Hepatocyte (in vitro differentiated cells): ENCODE results near the gene OAF. TPM values are rescaled to one million over a fixed set of nuclear protein-coding genes. Genes with fewer than 3 reads are reported as not detected.

Source experiments
- DNase-seq: peaks from one replicate; pipeline ENCODE4 v3.0.0-alpha.2; 2016; ENCODE audit warnings: low spot score
- H2AFZ ChIP-seq: fragments of 200-600 bp; sonication (generic); 2 replicates; pipeline ENCODE4 v1.6.0; 2016; ENCODE audit warnings: antibody characterized with exemption, mild to moderate bottlenecking
- H3K27ac ChIP-seq: fragments of 200-600 bp; sonication (generic); 2 replicates; pipeline ENCODE4 v1.5.1; 2016; ENCODE audit warnings: mild to moderate bottlenecking
- H3K27me3 ChIP-seq: fragments of 200-600 bp; sonication (generic); 2 replicates; pipeline ENCODE4 v1.6.1; 2016
- H3K36me3 ChIP-seq: fragments of 200-600 bp; sonication (generic); replicated peaks from 2 replicates; pipeline ENCODE4 v1.5.1; 2016; ENCODE audit warnings: low read depth; ENCODE audit not compliant: insufficient read depth
- H3K4me1 ChIP-seq: fragments of 200-600 bp; sonication (generic); 2 replicates; pipeline ENCODE4 v1.5.1; 2016; ENCODE audit warnings: mild to moderate bottlenecking, moderate library complexity; ENCODE audit not compliant: insufficient read depth
- H3K4me2 ChIP-seq: fragments of 200-600 bp; sonication (generic); 2 replicates; pipeline ENCODE4 v1.6.0; 2016
- H3K4me3 ChIP-seq: fragments of 200-600 bp; sonication (generic); 2 replicates; pipeline ENCODE4 v1.5.1; 2016; ENCODE audit warnings: mild to moderate bottlenecking
- H3K79me2 ChIP-seq: fragments of 200-600 bp; sonication (generic); 2 replicates; pipeline ENCODE4 v1.6.0; 2017; ENCODE audit warnings: mild to moderate bottlenecking
- H3K9me2 ChIP-seq: fragments of 200-600 bp; sonication (generic); replicated peaks from 2 replicates; pipeline ENCODE4 v1.6.0; 2017; ENCODE audit warnings: mild to moderate bottlenecking; ENCODE audit not compliant: insufficient read depth
- H3K9me3 ChIP-seq: fragments of 200-600 bp; sonication (generic); 2 replicates; pipeline ENCODE4 v1.5.1; 2016; ENCODE audit warnings: low read depth, mild to moderate bottlenecking
- H4K20me1 ChIP-seq: fragments of 200-600 bp; sonication (generic); 2 replicates; pipeline ENCODE4 v1.6.0; 2016; ENCODE audit warnings: mild to moderate bottlenecking; ENCODE audit not compliant: insufficient read depth, poor library complexity, severe bottlenecking
- CTCF ChIP-seq: fragments of 200-600 bp; sonication (generic); IDR thresholded peaks from 2 replicates; pipeline ENCODE4 v1.5.1; 2016; ENCODE audit warnings: antibody characterized with exemption, mild to moderate bottlenecking; ENCODE audit not compliant: poor library complexity
- EZH2 ChIP-seq: fragments of 200-600 bp; sonication (generic); IDR thresholded peaks from 2 replicates; pipeline ENCODE4 v1.6.1; 2016; ENCODE audit warnings: antibody characterized with exemption, mild to moderate bottlenecking, borderline replicate concordance
- EZH2phosphoT487 ChIP-seq: fragments of 200-600 bp; sonication (generic); IDR thresholded peaks from one replicate; pipeline ENCODE4 v1.6.1; 2018; ENCODE audit warnings: antibody characterized with exemption, mild to moderate bottlenecking, low read depth, moderate library complexity; ENCODE audit not compliant: unreplicated experiment, severe bottlenecking
- WGBS: methylation state at CpG from one replicate; pipeline ENCODE4 v1.1.6; 2016; ENCODE audit warnings: low lambda C conversion rate; ENCODE audit errors: missing lambda C conversion rate; 5-methylcytosine and 5-hydroxymethylcytosine counted together
- polyA plus RNA-seq: library from polyadenylated mRNA; unstranded; fragments of >200 nt; fragmentation: Nextera tagmentation; extraction: Ambion mirVana; gene quantifications from 2 replicates; pipeline ENCODE4 v1.2.1, GENCODE V29; 2016
- total RNA-seq: library from RNA; depleted of rRNA; stranded (reverse); fragments of >200 nt; gene quantifications from 2 replicates; pipeline ENCODE4 v1.2.3, GENCODE V29; 2014

OAF gene
- total and polyA plus RNA-seq, 2 experiments from 2014 or later = 63.9 to 102 TPM

GRCh38 chr11:120230433-120231071 lies 19.7 kb downstream of the OAF start:
- Histone ChIP-seq H3K27ac (no peak overlapping the region), H3K4me3 (no peak overlapping the region), H3K4me2 (no peak overlapping the region), H3K79me2 (no peaks in the 10 kb centered on the region), H3K9me2 (no peaks in the 10 kb centered on the region), H3K9me3 (no peaks in the 10 kb centered on the region), H3K27me3 (peaks cover 6% of the 10 kb centered on the region), H2AFZ (no peak overlapping the region), H3K4me1 (peaks cover 3% of the 10 kb centered on the region), H4K20me1 (no peaks in the 10 kb centered on the region), H3K36me3 (no peaks in the 10 kb centered on the region)
- WGBS = 91% methylated on average over 5 of the region's 5 CpGs
- DNase-seq = no peak
- TF ChIP-seq CTCF (no peak), EZH2phosphoT487 (no peak), EZH2 (no peak)

GRCh38 chr11:120231963-120232362 lies 21.1 kb downstream of the OAF start:
- no peak overlapping the region for H2AFZ ChIP-seq
- no peak overlapping the region for H3K4me2 ChIP-seq
- H3K79me2 ChIP-seq = no peaks in the 10 kb centered on the region
- H3K27me3 ChIP-seq = peaks cover 6% of the 10 kb centered on the region
- 94% methylated on average over 4 of the region's 4 CpGs for WGBS
- H3K4me3 ChIP-seq = no peak overlapping the region
- H4K20me1 ChIP-seq = no peaks in the 10 kb centered on the region
- TF ChIP-seq EZH2phosphoT487 (no peak), EZH2 (no peak), CTCF (no peak)
- H3K9me2 ChIP-seq = no peaks in the 10 kb centered on the region
- DNase-seq = no peak
- no peaks in the 10 kb centered on the region for H3K4me1 ChIP-seq
- no peaks in the 10 kb centered on the region for H3K9me3 ChIP-seq
- no peaks in the 10 kb centered on the region for H3K36me3 ChIP-seq
- H3K27ac ChIP-seq = no peak overlapping the region

- no peak for DNase-seq
- TF ChIP-seq EZH2 (no peak), CTCF (no peak), EZH2phosphoT487 (no peak)
- H3K9me3 ChIP-seq = no peaks in the 10 kb centered on the region
- no peaks in the 10 kb centered on the region for H3K36me3 ChIP-seq
- H3K4me2 ChIP-seq = no peak overlapping the region
- no peak overlapping the region for H2AFZ ChIP-seq
- H3K4me1 ChIP-seq = no peaks in the 10 kb centered on the region
- H3K27ac ChIP-seq = no peak overlapping the region
- 80% methylated on average over 9 of the region's 9 CpGs for WGBS
- H3K79me2 ChIP-seq = no peaks in the 10 kb centered on the region
- no peak overlapping the region for H3K4me3 ChIP-seq
- H3K27me3 ChIP-seq = peaks cover 8% of the 10 kb centered on the region
- no peaks in the 10 kb centered on the region for H4K20me1 ChIP-seq
- no peaks in the 10 kb centered on the region for H3K9me2 ChIP-seq
Observed at GRCh38 chr11:120233207-120233803, 22.5 kb downstream of the OAF start.
